Activated CD8-positive, alpha-beta T cell treated with anti-CD3 and anti-CD28 coated beads for 36 hours (primary cell): ENCODE data around the gene NUMA1. TPM values are rescaled to one million over a fixed set of nuclear protein-coding genes. Genes with fewer than 3 reads are reported as not detected.
A peak's percentile ranks its signal among the peaks of the same experiment; 100 is the strongest.

ENCODE experiments used
- ATAC-seq: fragments of 200-7000 bp; cut with Tn5 transposase; one replicate; pipeline ENCODE4 v1.10.0; 2021; ENCODE audit warnings: mild to moderate bottlenecking, moderate library complexity
- CTCF ChIA-PET: fragments of 350-600 bp; sonication (Branson Sonifier 250); formaldehyde crosslinking; loops from one replicate; lab custom pipeline; 2021; ENCODE audit warnings: antibody characterized with exemption; lab: Charles Lee
- POLR2A ChIA-PET: fragments of 350-600 bp; sonication (Branson Sonifier 250); formaldehyde crosslinking; loops from one replicate; lab custom pipeline; 2021; ENCODE audit warnings: antibody characterized with exemption; lab: Charles Lee
- DNase-seq: peaks from one replicate; pipeline ENCODE4 v3.0.0-alpha.2; 2020
- H3K27ac Mint-ChIP-seq: one replicate; pipeline ENCODE4 v1.8.0; 2021; ENCODE audit warnings: mild to moderate bottlenecking, mixed read lengths
- H3K27me3 Mint-ChIP-seq: one replicate; pipeline ENCODE4 v1.8.0; 2021; ENCODE audit warnings: mixed read lengths
- H3K36me3 Mint-ChIP-seq: one replicate; pipeline ENCODE4 v1.8.0; 2021; ENCODE audit warnings: low read depth, mixed read lengths
- H3K4me1 Mint-ChIP-seq: one replicate; pipeline ENCODE4 v1.8.0; 2021; ENCODE audit warnings: low read depth, mixed read lengths
- H3K4me3 Mint-ChIP-seq: one replicate; pipeline ENCODE4 v1.8.0; 2021; ENCODE audit warnings: mild to moderate bottlenecking, moderate library complexity, mixed read lengths
- H3K9me3 Mint-ChIP-seq: one replicate; pipeline ENCODE4 v1.8.0; 2021; ENCODE audit warnings: mixed read lengths
- intact Hi-C: fragments of 100-400 bp; cut with micrococcal nuclease; formaldehyde crosslinking; loops from one replicate; pipeline ENCODE4 v1.10.0; 2022
- total RNA-seq, 2 experiments: library from RNA; stranded (reverse); gene quantifications; one replicate each; pipeline ENCODE4 v1.2.3, GENCODE V29; 2021
- TF ChIP-seq, protein P1 (sequence below): fragments of 200-600 bp; IDR thresholded peaks from one replicate; pipeline ENCODE4 v1.8.0; 2022; ENCODE audit warnings: antibody characterized with exemption, mild to moderate bottlenecking

Gene NUMA1
- total RNA-seq, 2 experiments from 2014 or later, result 165 to 169 TPM

GRCh38 chr11:72116019-72116755, 35.8 kb upstream of the NUMA1 start:
- peaks cover 1% of the 10 kb centered on the region for H3K27me3 Mint-ChIP-seq
- no peak overlapping the region for H3K27ac Mint-ChIP-seq
- H3K4me1 Mint-ChIP-seq, result peaks cover 10% of the 10 kb centered on the region
- DNase-seq, result no peak
- intact Hi-C loops, result no loop called here
- TF ChIP-seq, protein P1, sequence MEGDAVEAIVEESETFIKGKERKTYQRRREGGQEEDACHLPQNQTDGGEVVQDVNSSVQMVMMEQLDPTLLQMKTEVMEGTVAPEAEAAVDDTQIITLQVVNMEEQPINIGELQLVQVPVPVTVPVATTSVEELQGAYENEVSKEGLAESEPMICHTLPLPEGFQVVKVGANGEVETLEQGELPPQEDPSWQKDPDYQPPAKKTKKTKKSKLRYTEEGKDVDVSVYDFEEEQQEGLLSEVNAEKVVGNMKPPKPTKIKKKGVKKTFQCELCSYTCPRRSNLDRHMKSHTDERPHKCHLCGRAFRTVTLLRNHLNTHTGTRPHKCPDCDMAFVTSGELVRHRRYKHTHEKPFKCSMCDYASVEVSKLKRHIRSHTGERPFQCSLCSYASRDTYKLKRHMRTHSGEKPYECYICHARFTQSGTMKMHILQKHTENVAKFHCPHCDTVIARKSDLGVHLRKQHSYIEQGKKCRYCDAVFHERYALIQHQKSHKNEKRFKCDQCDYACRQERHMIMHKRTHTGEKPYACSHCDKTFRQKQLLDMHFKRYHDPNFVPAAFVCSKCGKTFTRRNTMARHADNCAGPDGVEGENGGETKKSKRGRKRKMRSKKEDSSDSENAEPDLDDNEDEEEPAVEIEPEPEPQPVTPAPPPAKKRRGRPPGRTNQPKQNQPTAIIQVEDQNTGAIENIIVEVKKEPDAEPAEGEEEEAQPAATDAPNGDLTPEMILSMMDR, result no peak
- ATAC-seq, result no peak
- ChIA-PET CTCF (interaction anchor here (1.0 to 2.1 kb wide), 3 partner anchors 25 to 91 kb away, joined by 3 to 8 read pairs (median 5); no protein-coding TSS in a partner anchor), POLR2A (interaction anchor here (1.2 kb wide), 1 partner anchor 21 kb away, joined by 3 read pairs; no protein-coding TSS in a partner anchor)
- H3K9me3 Mint-ChIP-seq, result no peaks in the 10 kb centered on the region
- H3K36me3 Mint-ChIP-seq, result no peaks in the 10 kb centered on the region
- H3K4me3 Mint-ChIP-seq, result no peak overlapping the region

DNA sequence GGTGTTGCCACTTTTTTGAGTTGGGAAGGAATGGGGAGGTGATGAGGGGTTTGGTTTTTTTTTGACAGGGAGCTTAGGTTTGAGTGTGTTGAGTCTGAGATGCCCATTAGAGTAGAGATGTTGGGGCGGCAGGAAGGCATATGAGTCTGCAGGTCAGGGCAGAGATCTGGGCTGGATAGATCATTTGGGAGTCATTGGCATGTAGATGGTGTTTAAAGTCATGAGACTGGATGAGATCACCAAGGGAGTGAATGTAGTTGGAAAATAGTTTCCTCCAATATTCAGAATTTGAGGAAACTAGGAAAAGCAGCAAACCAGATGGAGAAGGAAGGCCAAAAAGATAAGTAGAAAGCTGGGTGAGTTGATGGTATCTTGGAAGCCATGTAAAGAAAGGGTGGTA, 34.2 kb upstream of the NUMA1 start:
- TF ChIP-seq, protein P1, result no peak
- ATAC-seq, result no peak
- Mint-ChIP-seq H3K27ac (no peak overlapping the region), H3K27me3 (peaks cover 1% of the 10 kb centered on the region), H3K9me3 (no peaks in the 10 kb centered on the region), H3K4me3 (no peak overlapping the region), H3K4me1 (peaks cover 14% of the 10 kb centered on the region), H3K36me3 (peaks cover 7% of the 10 kb centered on the region)
- ChIA-PET POLR2A (interaction anchor here (0.5 to 1.0 kb wide), 2 partner anchors 13 to 185 kb away, joined by 3 to 4 read pairs; partner anchors contain the start of gene RNF121), CTCF (interaction anchor here (1.3 to 2.1 kb wide), 2 partner anchors 30 to 89 kb away, joined by 5 to 8 read pairs; no protein-coding TSS in a partner anchor)
- intact Hi-C loops, result no loop called here
- DNase-seq, result no peak

DNA sequence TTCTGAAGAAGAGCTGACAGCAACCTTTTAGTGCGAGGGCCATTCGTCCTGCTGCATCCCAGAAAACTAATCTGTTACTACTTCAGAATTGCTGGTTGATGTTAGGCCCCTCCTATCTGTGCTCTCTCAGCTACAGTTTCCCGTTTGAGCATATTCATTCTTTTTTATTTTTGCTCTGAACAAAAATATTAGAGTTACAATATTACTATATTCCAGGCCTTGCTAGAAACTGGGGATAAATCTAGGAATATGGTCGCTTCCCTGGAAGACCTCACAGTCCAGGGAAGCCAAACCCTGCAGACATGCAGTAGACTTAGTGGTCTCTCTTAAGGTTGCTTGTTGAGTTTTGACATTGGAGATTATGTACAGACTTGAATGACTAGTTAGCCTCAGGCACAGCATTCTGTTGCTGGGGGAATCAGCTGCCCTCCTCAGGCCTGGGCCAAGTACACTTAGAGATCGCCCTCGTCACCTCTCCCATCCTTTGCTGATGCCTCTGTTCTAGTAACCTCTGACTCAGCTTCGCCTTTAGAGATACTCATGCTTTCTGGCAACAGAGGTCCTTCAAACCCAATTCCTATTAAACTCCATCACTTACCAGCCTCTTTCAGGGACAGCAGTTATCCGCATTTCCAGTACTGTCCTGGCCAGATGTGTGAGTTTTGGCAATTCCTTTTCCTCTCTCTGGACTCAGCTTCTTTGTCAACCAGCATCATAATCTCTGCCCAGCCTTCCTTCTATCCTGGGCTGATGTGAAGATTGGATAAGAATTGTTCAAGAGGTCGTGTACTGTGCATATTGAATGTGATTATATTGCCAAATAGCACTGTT, 32.9 kb upstream of the NUMA1 start:
- peak; percentile 23 for DNase-seq
- TF ChIP-seq, protein P1, result no peak
- no peak for ATAC-seq
- Mint-ChIP-seq H3K27ac (peak overlapping the region; percentile 99), H3K27me3 (peaks cover 1% of the 10 kb centered on the region), H3K9me3 (no peaks in the 10 kb centered on the region), H3K4me3 (peak overlapping the region; percentile 95), H3K4me1 (peaks cover 14% of the 10 kb centered on the region), H3K36me3 (peaks cover 7% of the 10 kb centered on the region)
- intact Hi-C loops, result loop anchor here (1.0 kb wide), 1 partner anchor 33 kb away; the partner anchor contains the start of genes LRRC51 and NUMA1
- ChIA-PET CTCF (interaction anchor here (1.1 to 1.6 kb wide), 4 partner anchors 11 to 136 kb away, joined by 3 to 10 read pairs (median 4); no protein-coding TSS in a partner anchor), POLR2A (interaction anchor here (0.6 to 3.6 kb wide), 11 partner anchors 8 to 634 kb away, joined by 3 to 25 read pairs (median 5); partner anchors contain the start of genes RNF121 and XNDC1N)

- ChIA-PET POLR2A (interaction anchor here (0.6 to 3.6 kb wide), 12 partner anchors 8 to 1312 kb away, joined by 3 to 25 read pairs (median 5); partner anchors contain the start of genes RNF121 and XNDC1N), CTCF (interaction anchor here (1.1 to 1.6 kb wide), 5 partner anchors 10 to 319 kb away, joined by 3 to 10 read pairs (median 4); no protein-coding TSS in a partner anchor)
- H3K27me3 Mint-ChIP-seq, result peaks cover 1% of the 10 kb centered on the region
- intact Hi-C loops, result loop anchor here (1.0 kb wide), 1 partner anchor 32 kb away; the partner anchor contains the start of genes LRRC51 and NUMA1
- peak; percentile 100 for DNase-seq
- peak; percentile 90 for ATAC-seq
- peaks cover 7% of the 10 kb centered on the region for H3K36me3 Mint-ChIP-seq
- H3K4me3 Mint-ChIP-seq, result peak within 1 kb of the TSS; percentile 95
- TF ChIP-seq, protein P1, result no peak
- H3K9me3 Mint-ChIP-seq, result no peaks in the 10 kb centered on the region
- peak within 1 kb of the TSS; percentile 99 for H3K27ac Mint-ChIP-seq
- peaks cover 14% of the 10 kb centered on the region for H3K4me1 Mint-ChIP-seq
These were observed 32.0 kb upstream of the NUMA1 start, which contains the start of gene ANAPC15 for GRCh38 chr11:72112143-72112977. Gene ANAPC15 (minus strand): TSS chr11:72112695. CDS start chr11:72111276, 1,419 bp downstream.
